HG03280 (cell line): ENCODE results near the gene MED25.

Experiments
- ATAC-seq: cut with Tn5 transposase; IDR thresholded peaks from one replicate; pipeline ENCODE4 v1.9.1; 2021; ENCODE audit warnings: mild to moderate bottlenecking, moderate library complexity; ENCODE audit not compliant: unreplicated experiment

MED25 gene

GRCh38 chr19:49840736-49841249, 22.7 kb downstream of the MED25 start:
- ATAC-seq = no peak

- ATAC-seq = no peak
Measured at GRCh38 chr19:49843265-49843664, 25.2 kb downstream of the MED25 start.

- ATAC-seq = no peak
Measured at GRCh38 chr19:49844138-49845095, 26.3 kb downstream of the MED25 start.

- no peak for ATAC-seq
Measured at GRCh38 chr19:49845414-49845813, 27.3 kb downstream of the MED25 start.

GRCh38 chr19:49846408-49846807, 28.3 kb downstream of the MED25 start:
- no peak for ATAC-seq

GRCh38 chr19:49847731-49848696, 29.9 kb downstream of the MED25 start:
- no peak for ATAC-seq

- ATAC-seq = no peak
Measured at GRCh38 chr19:49848938-49849337, 30.8 kb downstream of the MED25 start.

GRCh38 chr19:49849433-49850220, 31.5 kb downstream of the MED25 start:
- no peak for ATAC-seq

- no peak for ATAC-seq
Measured at GRCh38 chr19:49850221-49850486, 32.1 kb downstream of the MED25 start.

- peak; percentile 75 for ATAC-seq
Measured at GRCh38 chr19:49850487-49851342, 32.6 kb downstream of the MED25 start, which contains the start of gene PTOV1. Gene PTOV1 (plus strand): TSS chr19:49851159.

GRCh38 chr19:49851456-49852259, 33.6 kb downstream of the MED25 start:
- peak; percentile 12 for ATAC-seq

GRCh38 chr19:49852631-49853126, 34.6 kb downstream of the MED25 start:
- no peak for ATAC-seq

GRCh38 chr19:49853852-49854377, 35.8 kb downstream of the MED25 start:
- ATAC-seq = no peak

- no peak for ATAC-seq
Measured at GRCh38 chr19:49854378-49855263, 36.5 kb downstream of the MED25 start.

- no peak for ATAC-seq
Measured at GRCh38 chr19:49855277-49855675, 37.2 kb downstream of the MED25 start.

- ATAC-seq = no peak
Measured at GRCh38 chr19:49855676-49856573, 37.8 kb downstream of the MED25 start.
